ENCODE results near the gene FCHSD1. TPM values are rescaled to one million over a fixed set of nuclear protein-coding genes. Genes with fewer than 3 reads are reported as not detected.

The FCHSD1 gene
- total and polyA plus RNA-seq, 7 donors, result 3.0 to 31.3 (median 17.9) TPM

- WGBS, 2 donors, result 35 to 40% methylated on average over 13 of the region's 13 CpGs
- Histone ChIP-seq H3K27me3 (no peaks in the 10 kb centered on the region), H3K36me3 (no peaks in the 10 kb centered on the region), H3K9me3 (no peaks in the 10 kb centered on the region), H3K4me1 (peaks cover 0 to 4% (median 0%) of the 10 kb centered on the region in 4 donors), H3K4me3 (no peak overlapping the region), H3K27ac (no peak overlapping the region)
- intact Hi-C loops (cut with DNase I), result no loop called here
- TF ChIP-seq POLR2A (IDR thresholded peaks at IDR 0.05) (no peak), EP300 (IDR thresholded peaks at IDR 0.05) (no peak), CTCF (IDR thresholded peaks at IDR 0.05) (peak in 3 of 4 experiments; percentile 70 to 80 (median 76)), POLR2AphosphoS5 (IDR thresholded peaks at IDR 0.05) (no peak)
- peak; percentile 84 for DNase-seq
Measured at GRCh38 chr5:141664733-141665461, 13.7 kb upstream of the FCHSD1 start.

- Histone ChIP-seq H3K4me3 (no peak overlapping the region), H3K27me3 (no peaks in the 10 kb centered on the region), H3K27ac (no peak overlapping the region), H3K9me3 (no peaks in the 10 kb centered on the region), H3K36me3 (no peaks in the 10 kb centered on the region), H3K4me1 (peaks cover 0 to 4% (median 0%) of the 10 kb centered on the region in 4 donors)
- 88 to 94% methylated on average over 8 of the region's 8 CpGs for WGBS, 2 donors
- no peak for TF ChIP-seq CTCF (IDR thresholded peaks at IDR 0.05)
- no peak for TF ChIP-seq EP300 (IDR thresholded peaks at IDR 0.05)
- no peak for TF ChIP-seq POLR2A (IDR thresholded peaks at IDR 0.05)
- no peak for TF ChIP-seq POLR2AphosphoS5 (IDR thresholded peaks at IDR 0.05)
- DNase-seq, result no peak
- intact Hi-C loops (cut with DNase I), result no loop called here
Measured at GRCh38 chr5:141663506-141663905, 12.3 kb upstream of the FCHSD1 start.

GRCh38 chr5:141662028-141662427, 10.8 kb upstream of the FCHSD1 start:
- intact Hi-C loops (cut with DNase I), result no loop called here
- Histone ChIP-seq H3K36me3 (peaks cover 0 to under 1% (median 0%) of the 10 kb centered on the region in 4 donors), H3K9me3 (no peaks in the 10 kb centered on the region), H3K27me3 (no peaks in the 10 kb centered on the region), H3K4me3 (no peak overlapping the region), H3K4me1 (peaks cover 0 to 4% (median 0%) of the 10 kb centered on the region in 4 donors), H3K27ac (no peak overlapping the region)
- WGBS, 2 donors, result 92 to 94% methylated on average over 17 of the region's 17 CpGs
- no peak for DNase-seq
- no peak for TF ChIP-seq POLR2A (IDR thresholded peaks at IDR 0.05)
- no peak for TF ChIP-seq POLR2AphosphoS5 (IDR thresholded peaks at IDR 0.05)
- no peak for TF ChIP-seq EP300 (IDR thresholded peaks at IDR 0.05)
- no peak for TF ChIP-seq CTCF (IDR thresholded peaks at IDR 0.05)

GRCh38 chr5:141657937-141658545, 6.8 kb upstream of the FCHSD1 start:
- 76 to 82% methylated on average over 8 of the region's 8 CpGs for WGBS, 2 donors
- no peaks in the 10 kb centered on the region for H3K9me3 ChIP-seq
- no peak overlapping the region for H3K4me3 ChIP-seq
- intact Hi-C loops (cut with DNase I), result no loop called here
- H3K36me3 ChIP-seq, result peaks cover 0 to 8% (median 2%) of the 10 kb centered on the region in 4 donors
- H3K27me3 ChIP-seq, result no peaks in the 10 kb centered on the region
- H3K4me1 ChIP-seq, result no peaks in the 10 kb centered on the region
- H3K27ac ChIP-seq, result no peak overlapping the region
- DNase-seq, result no peak
- TF ChIP-seq POLR2A (IDR thresholded peaks at IDR 0.05), result no peak
- no peak for TF ChIP-seq CTCF (IDR thresholded peaks at IDR 0.05)
- no peak for TF ChIP-seq POLR2AphosphoS5 (IDR thresholded peaks at IDR 0.05)
- no peak for TF ChIP-seq EP300 (IDR thresholded peaks at IDR 0.05)
